Endodermal cell (in vitro differentiated cells): Measurements from ENCODE around the gene PI16. TPM values are rescaled to one million over a fixed set of nuclear protein-coding genes. Genes with fewer than 3 reads are reported as not detected.
"Not testable (repeated sequence)": the region's sequence is repeated elsewhere in the genome, so short reads cannot be mapped to it uniquely, and the experiment has no call there.

Experiments
- DNase-seq: peaks from one replicate; pipeline ENCODE4 v3.0.0-alpha.2; 2017
- H3K27ac ChIP-seq: 2 replicates; pipeline ENCODE4 v1.5.1; 2013; ENCODE audit warnings: mild to moderate bottlenecking, low read depth, low read length, moderate library complexity
- H3K27me3 ChIP-seq: 2 replicates; pipeline ENCODE4 v1.6.1; 2013; ENCODE audit warnings: mild to moderate bottlenecking, low read length, moderate library complexity; ENCODE audit not compliant: insufficient read depth, control insufficient read depth, poor library complexity, severe bottlenecking
- H3K36me3 ChIP-seq: 2 replicates; pipeline ENCODE4 v1.7.0; 2013; ENCODE audit warnings: mild to moderate bottlenecking, low read length, moderate library complexity; ENCODE audit not compliant: control insufficient read depth, insufficient read depth
- H3K4me1 ChIP-seq: one replicate; pipeline ENCODE4 v1.7.0; 2013; ENCODE audit warnings: low read length; ENCODE audit not compliant: control insufficient read depth, insufficient read depth
- H3K4me3 ChIP-seq: 2 replicates; pipeline ENCODE4 v1.5.1; 2013; ENCODE audit warnings: mild to moderate bottlenecking, low read length, moderate library complexity
- H3K9ac ChIP-seq: 2 replicates; pipeline ENCODE4 v1.6.1; 2013; ENCODE audit warnings: mild to moderate bottlenecking, low read length, moderate library complexity; ENCODE audit not compliant: poor library complexity, severe bottlenecking; ENCODE audit errors: extremely low read depth
- H3K9me3 ChIP-seq: 2 replicates; pipeline ENCODE4 v1.6.1; 2013; ENCODE audit warnings: mild to moderate bottlenecking, low read length, moderate library complexity; ENCODE audit not compliant: control insufficient read depth
- H3K27ac Mint-ChIP-seq: 2 replicates; pipeline ENCODE4 v1.8.0; 2020; ENCODE audit warnings: mixed read lengths
- H3K27me3 Mint-ChIP-seq: 2 replicates; pipeline ENCODE4 v1.8.0; 2021; ENCODE audit warnings: mild to moderate bottlenecking, mixed read lengths; ENCODE audit not compliant: insufficient read depth
- H3K36me3 Mint-ChIP-seq: 2 replicates; pipeline ENCODE4 v1.8.0; 2020; ENCODE audit warnings: low read depth, mixed read lengths
- H3K4me1 Mint-ChIP-seq: 2 replicates; pipeline ENCODE4 v1.8.0; 2020; ENCODE audit warnings: mixed read lengths
- H3K4me3 Mint-ChIP-seq: 2 replicates; pipeline ENCODE4 v1.8.0; 2020; ENCODE audit warnings: mild to moderate bottlenecking, moderate library complexity, mixed read lengths
- H3K9me3 Mint-ChIP-seq: 2 replicates; pipeline ENCODE4 v1.8.0; 2020; ENCODE audit warnings: mild to moderate bottlenecking, mixed read lengths
- CTCF ChIP-seq: fragments of 200-600 bp; sonication (generic); conservative IDR thresholded peaks from 2 replicates; pipeline ENCODE4 v1.5.0; 2021; ENCODE audit warnings: antibody characterized with exemption, mild to moderate bottlenecking
- WGBS, 2 experiments: methylation state at CpG; one replicate each; pipeline versions ENCODE4 v1.1.5 to v1.1.7; 2013; ENCODE audit warnings: missing lambda C conversion rate in 2 of 2, mixed read lengths in 1 of 2; ENCODE audit not compliant: insufficient coverage in 1 of 2, insufficient read length in 1 of 2; 5-methylcytosine and 5-hydroxymethylcytosine counted together
- total RNA-seq, 2 donors: library from RNA; stranded (reverse); fragmentation: NEBNext Ultra II Directional in 1 of 2; extraction: Animal tissue kit (Norgen Biotek cat#: 25700) in 1 of 2; gene quantifications; 2 replicates in 1 of 2; 3 replicates in 1 of 2; pipeline ENCODE4 v1.2.1, GENCODE V29; 2021

Gene PI16
- total RNA-seq, 2 donors from 2014 or later = not detected

GRCh38 chr6:36985808-36986703 lies 31.5 kb downstream of the PI16 start, which contains the start of gene MTCH1:
MTCH1 (minus strand) TSS chr6:36986196; CDS start chr6:36986173, 23 bp downstream.
- Histone ChIP-seq H3K4me1 (peaks cover 1% of the 10 kb centered on the region), H3K27ac (peak within 1 kb of the TSS; percentile 85), H3K9ac (peak within 1 kb of the TSS; percentile 89), H3K9me3 (no peaks in the 10 kb centered on the region), H3K36me3 (peaks cover 19% of the 10 kb centered on the region), H3K27me3 (no peaks in the 10 kb centered on the region), H3K4me3 (peak within 1 kb of the TSS; percentile 99)
- Mint-ChIP-seq H3K4me3 (no peak within 1 kb of the TSS), H3K9me3 (no peaks in the 10 kb centered on the region), H3K4me1 (peaks cover 19% of the 10 kb centered on the region), H3K27ac (peak within 1 kb of the TSS; percentile 98), H3K36me3 (peaks cover 6% of the 10 kb centered on the region), H3K27me3 (peaks cover 3% of the 10 kb centered on the region)
- 0% methylated on average over 25 to 101 of the region's 101 CpGs for WGBS, 2 experiments
- no peak for TF ChIP-seq CTCF
- DNase-seq = peak; percentile 94

- peak overlapping the region; percentile 85 for H3K27ac ChIP-seq
- H3K4me3 ChIP-seq = peak overlapping the region; percentile 99
- H3K36me3 Mint-ChIP-seq = peaks cover 4% of the 10 kb centered on the region
- H3K27me3 ChIP-seq = no peaks in the 10 kb centered on the region
- DNase-seq = no peak
- no peaks in the 10 kb centered on the region for H3K9me3 Mint-ChIP-seq
- peaks cover 13% of the 10 kb centered on the region for H3K36me3 ChIP-seq
- no peaks in the 10 kb centered on the region for H3K9me3 ChIP-seq
- no peak overlapping the region for H3K4me3 Mint-ChIP-seq
- 11 to 51% methylated on average over 3 to 8 of the region's 8 CpGs for WGBS, 2 experiments
- H3K27me3 Mint-ChIP-seq = peaks cover 3% of the 10 kb centered on the region
- no peaks in the 10 kb centered on the region for H3K4me1 ChIP-seq
- H3K4me1 Mint-ChIP-seq = peaks cover 14% of the 10 kb centered on the region
- H3K27ac Mint-ChIP-seq = peak overlapping the region; percentile 98
- no peak for TF ChIP-seq CTCF
- peak overlapping the region; percentile 89 for H3K9ac ChIP-seq
These were observed 32.1 kb downstream of the PI16 start for GRCh38 chr6:36986704-36987047.

- Histone ChIP-seq H3K27ac (no peak overlapping the region), H3K9ac (no peak overlapping the region), H3K4me1 (no peaks in the 10 kb centered on the region), H3K36me3 (no peaks in the 10 kb centered on the region), H3K4me3 (no peak overlapping the region), H3K27me3 (no peaks in the 10 kb centered on the region), H3K9me3 (no peaks in the 10 kb centered on the region)
- no peaks in the 10 kb centered on the region for H3K36me3 Mint-ChIP-seq
- no peak for TF ChIP-seq CTCF
- WGBS, 2 experiments = 87% methylated on average over 4 to 6 of the region's 6 CpGs
- no peak overlapping the region for H3K4me3 Mint-ChIP-seq
- H3K27ac Mint-ChIP-seq = no peak overlapping the region
- peaks cover 9% of the 10 kb centered on the region for H3K4me1 Mint-ChIP-seq
- H3K9me3 Mint-ChIP-seq = no peaks in the 10 kb centered on the region
- peaks cover 3% of the 10 kb centered on the region for H3K27me3 Mint-ChIP-seq
- DNase-seq = no peak
These were observed 34.7 kb downstream of the PI16 start for GRCh38 chr6:36989264-36989663.

- H3K9me3 ChIP-seq, H3K9ac ChIP-seq, H3K27ac Mint-ChIP-seq, H3K36me3 ChIP-seq, H3K4me1 ChIP-seq, H3K4me3 Mint-ChIP-seq, H3K27me3 Mint-ChIP-seq, DNase-seq, H3K4me3 ChIP-seq, H3K4me1 Mint-ChIP-seq, H3K27me3 ChIP-seq, H3K27ac ChIP-seq, H3K9me3 Mint-ChIP-seq, H3K36me3 Mint-ChIP-seq: not testable (repeated sequence)
- WGBS, 2 experiments = 81 to 94% methylated on average over 2 of the region's 2 CpGs
These were observed 35.9 kb downstream of the PI16 start for GRCh38 chr6:36990401-36990800.
